GM19328 (cell line): Measurements from ENCODE around the gene GCK.

ENCODE experiments used
- ATAC-seq: cut with Tn5 transposase; IDR thresholded peaks from one replicate; pipeline ENCODE4 v1.9.1; 2021; ENCODE audit warnings: mild to moderate bottlenecking, moderate library complexity; ENCODE audit not compliant: unreplicated experiment

Gene GCK

GRCh38 chr7:44108768-44109750, 80.2 kb downstream of the GCK start:
- no peak for ATAC-seq

GRCh38 chr7:44107961-44108767, 81.1 kb downstream of the GCK start:
- ATAC-seq, result no peak

DNA sequence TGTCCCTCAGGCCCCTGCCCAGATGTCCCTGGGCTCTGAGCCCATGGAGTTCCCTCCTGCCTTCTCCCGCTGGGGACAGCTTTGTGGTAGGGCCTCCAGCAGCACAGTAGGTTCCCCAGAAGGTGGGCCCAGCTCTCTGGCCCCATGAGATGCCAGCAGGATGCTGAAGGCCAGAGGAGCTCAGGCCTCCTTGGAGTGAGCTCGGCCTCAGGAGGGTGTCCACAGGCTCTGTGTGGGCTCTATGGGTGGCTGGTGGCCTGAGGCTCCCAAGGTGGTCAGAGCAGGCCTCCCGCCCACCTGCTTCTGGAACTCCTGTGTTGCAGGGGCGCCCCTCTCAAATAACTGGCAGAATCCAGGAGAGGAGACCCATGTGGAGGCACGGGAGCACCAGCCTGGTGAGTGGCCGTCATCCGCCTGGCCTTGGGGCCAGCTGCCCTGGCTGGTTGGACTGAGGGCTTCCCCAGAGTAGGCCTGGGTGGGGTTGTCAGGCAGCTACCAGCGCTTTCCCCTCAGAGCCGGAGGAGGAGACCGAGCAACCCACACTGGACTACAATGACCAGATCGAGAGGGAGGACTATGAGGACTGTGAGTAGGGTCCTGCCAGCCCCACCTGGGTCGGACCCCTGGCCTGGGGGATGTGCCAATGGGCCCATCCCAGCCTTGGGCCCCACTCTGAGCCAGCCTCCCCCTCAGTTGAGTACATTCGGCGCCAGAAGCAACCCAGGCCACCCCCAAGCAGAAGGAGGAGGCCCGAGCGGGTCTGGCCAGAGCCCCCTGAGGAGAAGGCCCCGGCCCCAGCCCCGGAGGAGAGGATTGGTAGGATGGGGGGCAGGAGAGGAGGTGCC, 81.9 kb downstream of the GCK start:
- no peak for ATAC-seq

GRCh38 chr7:44106311-44107065, 82.8 kb downstream of the GCK start:
- no peak for ATAC-seq

GRCh38 chr7:44105832-44106231, 83.4 kb downstream of the GCK start:
- ATAC-seq, result no peak

- ATAC-seq, result no peak
These were observed 84.1 kb downstream of the GCK start for GRCh38 chr7:44104860-44105771.

DNA sequence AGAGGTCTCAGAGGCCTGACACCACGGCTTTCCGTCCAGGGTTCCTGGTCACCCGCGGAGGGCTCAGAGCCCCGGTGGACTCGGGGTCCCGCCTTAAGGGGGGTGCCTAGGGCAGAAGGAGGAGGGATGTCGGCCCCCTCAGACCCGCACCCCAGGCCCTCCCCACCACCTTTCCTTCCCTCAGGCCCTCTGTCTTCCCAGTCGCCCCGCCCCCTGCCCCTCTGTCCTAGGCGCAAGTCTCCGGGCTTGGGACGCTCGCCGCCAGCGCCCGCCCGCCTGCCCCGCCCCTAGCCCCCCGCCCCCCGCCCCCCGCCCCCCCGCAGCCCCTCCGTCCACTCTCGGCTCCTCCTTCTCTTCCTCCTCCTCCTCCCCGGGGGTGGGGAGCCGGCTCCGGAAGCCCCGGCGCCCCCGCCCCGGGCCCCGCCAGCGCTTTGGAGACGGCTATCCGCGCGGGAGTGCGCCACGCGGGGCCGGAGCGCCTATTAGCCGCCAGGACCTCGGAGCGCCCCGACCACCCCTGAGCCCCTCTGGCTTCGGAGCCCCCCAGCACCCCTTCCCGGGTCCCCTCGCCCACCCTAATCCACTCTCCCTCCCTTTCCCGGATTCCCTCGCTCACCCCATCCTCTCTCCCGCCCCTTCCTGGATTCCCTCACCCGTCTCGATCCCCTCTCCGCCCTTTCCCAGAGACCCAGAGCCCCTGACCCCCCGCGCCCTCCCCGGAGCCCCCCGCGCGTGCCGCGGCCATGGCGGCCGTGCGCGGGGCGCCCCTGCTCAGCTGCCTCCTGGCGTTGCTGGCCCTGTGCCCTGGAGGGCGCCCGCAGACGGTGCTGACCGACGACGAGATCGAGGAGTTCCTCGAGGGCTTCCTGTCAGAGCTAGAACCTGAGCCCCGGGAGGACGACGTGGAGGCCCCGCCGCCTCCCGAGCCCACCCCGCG, 85.0 kb downstream of the GCK start, which contains the start of gene AEBP1:
Gene AEBP1, plus strand, starts transcription at position 423 of the 937 bp plus-strand sequence. Its CDS starts 321 bp downstream, at position 744.
- ATAC-seq, result no peak

GRCh38 chr7:44103566-44103922, 85.7 kb downstream of the GCK start:
- no peak for ATAC-seq

- ATAC-seq, result no peak
These were observed 86.2 kb downstream of the GCK start for GRCh38 chr7:44102846-44103565.

- no peak for ATAC-seq
These were observed 87.0 kb downstream of the GCK start for GRCh38 chr7:44101966-44102845.

- no peak for ATAC-seq
These were observed 87.8 kb downstream of the GCK start for GRCh38 chr7:44101303-44101965.

DNA sequence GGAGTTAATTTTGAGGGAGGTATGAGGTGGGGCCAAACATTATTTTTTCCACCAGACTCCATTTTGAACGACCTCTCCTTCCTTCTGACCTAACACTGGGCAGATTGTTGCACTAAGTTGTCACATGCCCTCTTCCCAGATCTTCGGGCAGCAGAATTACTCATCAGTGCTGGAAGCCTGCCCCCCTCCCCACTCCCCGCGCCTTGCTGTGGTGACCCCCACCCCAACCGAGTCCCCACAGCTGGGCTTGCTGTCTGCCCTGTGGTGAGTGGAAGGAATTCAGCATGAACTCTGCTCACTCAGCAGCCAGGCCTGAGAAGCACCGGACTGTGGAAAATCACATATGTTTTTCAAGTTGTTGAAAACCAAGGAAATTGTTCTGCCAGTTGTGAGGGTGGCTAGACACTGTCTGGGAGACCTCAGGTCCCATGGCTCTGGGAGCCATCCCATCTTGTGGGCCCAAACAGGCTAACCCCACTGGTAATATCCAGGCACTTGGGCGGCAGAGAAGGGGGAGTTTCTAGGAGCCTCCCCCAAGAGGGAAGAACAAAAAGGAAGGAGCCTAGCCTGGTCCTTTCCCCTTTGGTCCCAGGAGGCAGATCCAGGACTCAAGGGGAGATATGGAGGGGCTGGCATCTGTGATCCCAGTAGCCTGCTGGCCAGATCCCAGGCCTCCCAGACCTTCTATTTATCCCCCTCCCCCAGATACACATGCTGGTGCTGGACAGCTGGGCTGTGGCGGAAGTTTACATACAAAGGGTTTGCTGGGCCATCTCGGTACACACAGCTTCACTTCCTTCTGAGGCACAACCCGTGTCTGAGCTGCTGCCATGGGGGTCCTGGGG, 88.6 kb downstream of the GCK start:
- no peak for ATAC-seq

DNA sequence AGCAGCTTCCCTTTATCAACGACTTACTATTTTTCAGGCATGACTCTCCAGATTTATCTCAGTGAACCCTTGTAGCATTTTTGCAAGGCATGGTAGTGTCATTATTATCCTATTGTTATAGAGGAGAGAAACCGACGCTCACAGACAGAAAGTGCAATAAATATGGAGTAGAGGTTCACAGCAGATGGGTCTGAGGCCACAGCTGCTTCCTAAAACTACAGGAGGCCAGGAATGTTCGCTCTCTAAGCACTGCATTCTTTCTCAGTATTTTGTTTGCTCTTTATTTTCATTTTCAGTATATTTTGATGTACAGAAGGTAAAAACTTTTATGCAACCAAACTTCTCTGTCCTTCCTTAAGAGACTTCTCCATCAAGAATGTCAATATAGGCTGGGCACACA, 89.6 kb downstream of the GCK start:
- ATAC-seq, result no peak

GRCh38 chr7:44098092-44099068, 90.9 kb downstream of the GCK start:
- no peak for ATAC-seq
